Activated CD8-positive, alpha-beta T cell treated with anti-CD3 and anti-CD28 coated beads for 36 hours (primary cell): ENCODE measurements around the gene C1orf21. TPM values are rescaled to one million over a fixed set of nuclear protein-coding genes. Genes with fewer than 3 reads are reported as not detected.
A peak's percentile ranks its signal among the peaks of the same experiment; 100 is the strongest.

ENCODE experiments used
- ATAC-seq: fragments of 200-7000 bp; cut with Tn5 transposase; one replicate; pipeline ENCODE4 v1.10.0; 2021; ENCODE audit warnings: mild to moderate bottlenecking, moderate library complexity
- CTCF ChIA-PET: fragments of 350-600 bp; sonication (Branson Sonifier 250); formaldehyde crosslinking; loops from one replicate; lab custom pipeline; 2021; ENCODE audit warnings: antibody characterized with exemption; lab: Charles Lee
- POLR2A ChIA-PET: fragments of 350-600 bp; sonication (Branson Sonifier 250); formaldehyde crosslinking; loops from one replicate; lab custom pipeline; 2021; ENCODE audit warnings: antibody characterized with exemption; lab: Charles Lee
- DNase-seq: peaks from one replicate; pipeline ENCODE4 v3.0.0-alpha.2; 2020
- H3K27ac Mint-ChIP-seq: one replicate; pipeline ENCODE4 v1.8.0; 2021; ENCODE audit warnings: mild to moderate bottlenecking, mixed read lengths
- H3K27me3 Mint-ChIP-seq: one replicate; pipeline ENCODE4 v1.8.0; 2021; ENCODE audit warnings: mixed read lengths
- H3K36me3 Mint-ChIP-seq: one replicate; pipeline ENCODE4 v1.8.0; 2021; ENCODE audit warnings: low read depth, mixed read lengths
- H3K4me1 Mint-ChIP-seq: one replicate; pipeline ENCODE4 v1.8.0; 2021; ENCODE audit warnings: low read depth, mixed read lengths
- H3K4me3 Mint-ChIP-seq: one replicate; pipeline ENCODE4 v1.8.0; 2021; ENCODE audit warnings: mild to moderate bottlenecking, moderate library complexity, mixed read lengths
- H3K9me3 Mint-ChIP-seq: one replicate; pipeline ENCODE4 v1.8.0; 2021; ENCODE audit warnings: mixed read lengths
- CTCF ChIP-seq: fragments of 200-600 bp; IDR thresholded peaks from one replicate; pipeline ENCODE4 v1.8.0; 2022; ENCODE audit warnings: antibody characterized with exemption, mild to moderate bottlenecking
- intact Hi-C: fragments of 100-400 bp; cut with micrococcal nuclease; formaldehyde crosslinking; loops from one replicate; pipeline ENCODE4 v1.10.0; 2022
- total RNA-seq, 2 experiments: library from RNA; stranded (reverse); gene quantifications; one replicate each; pipeline ENCODE4 v1.2.3, GENCODE V29; 2021

C1orf21 gene
- total RNA-seq, 2 experiments from 2014 or later, result 3.8 to 4.6 TPM

GRCh38 chr1:184383772-184384323 lies 3.0 kb upstream of the C1orf21 start:
- Mint-ChIP-seq H3K36me3 (no peaks in the 10 kb centered on the region), H3K27ac (no peak overlapping the region), H3K4me1 (peaks cover 17% of the 10 kb centered on the region), H3K27me3 (peaks cover 36% of the 10 kb centered on the region), H3K4me3 (no peak overlapping the region), H3K9me3 (no peaks in the 10 kb centered on the region)
- no peak for TF ChIP-seq CTCF
- DNase-seq (no peak), ATAC-seq (no peak)
- intact Hi-C loops, result no loop called here
- ChIA-PET CTCF (no interaction called here), POLR2A (no interaction called here)

DNA sequence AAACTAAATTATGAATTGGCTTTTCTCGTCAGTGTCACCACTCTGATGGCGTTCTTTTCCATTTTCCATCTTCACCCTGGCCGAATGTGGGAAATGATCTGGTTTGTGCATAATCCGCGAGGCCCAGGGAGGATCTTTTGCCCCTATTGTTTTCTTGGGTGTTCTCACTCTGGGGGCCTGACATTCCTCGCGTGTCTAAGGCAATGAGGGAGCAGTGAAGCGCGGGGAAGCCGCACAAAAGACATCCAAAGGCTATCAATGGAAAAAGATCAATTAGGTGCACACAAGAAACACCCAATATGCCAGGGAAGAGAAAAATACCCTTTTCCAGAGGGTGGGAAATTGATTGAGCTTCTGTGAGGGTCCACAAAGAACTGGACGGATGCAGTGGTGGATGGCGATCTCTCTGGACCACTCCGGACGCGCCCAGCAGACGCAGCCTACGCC lies 941 bp upstream of the C1orf21 start:
- intact Hi-C loops, result no loop called here
- Mint-ChIP-seq H3K36me3 (no peaks in the 10 kb centered on the region), H3K27me3 (peaks cover 47% of the 10 kb centered on the region), H3K4me3 (peak overlapping the region; percentile 78), H3K4me1 (peaks cover 17% of the 10 kb centered on the region), H3K9me3 (no peaks in the 10 kb centered on the region), H3K27ac (no peak overlapping the region)
- CTCF ChIA-PET, result no interaction called here
- no peak for DNase-seq
- POLR2A ChIA-PET, result no interaction called here
- ATAC-seq, result no peak
- TF ChIP-seq CTCF, result no peak

DNA sequence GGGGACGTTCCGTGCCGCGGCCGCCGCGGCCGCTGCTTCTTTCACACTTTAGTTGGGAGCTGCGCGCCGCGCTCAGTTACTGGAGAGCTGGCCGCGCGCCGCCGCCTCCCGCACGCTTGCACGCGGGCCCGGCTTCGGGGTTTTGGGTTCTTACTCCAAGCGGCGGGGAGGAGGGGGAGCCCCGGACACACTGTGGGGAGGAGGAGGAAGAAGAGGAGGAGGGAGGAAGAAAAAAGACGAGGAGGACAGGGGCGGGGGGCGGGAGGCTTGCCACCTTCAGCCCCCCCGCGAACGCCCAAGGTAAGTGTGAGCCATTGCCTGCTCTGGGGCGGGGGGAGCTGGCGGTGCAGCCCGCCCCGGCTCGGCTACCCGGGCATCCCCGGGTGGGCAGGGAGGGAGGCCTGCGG lies 243 bp downstream of the C1orf21 start:
- DNase-seq, result no peak
- POLR2A ChIA-PET, result no interaction called here
- Mint-ChIP-seq H3K4me3 (peak overlapping the region; percentile 78), H3K9me3 (no peaks in the 10 kb centered on the region), H3K27me3 (peaks cover 44% of the 10 kb centered on the region), H3K27ac (peak overlapping the region; percentile 41), H3K4me1 (peaks cover 17% of the 10 kb centered on the region), H3K36me3 (no peaks in the 10 kb centered on the region)
- ATAC-seq, result peak; percentile 40
- intact Hi-C loops, result no loop called here
- TF ChIP-seq CTCF, result no peak
- CTCF ChIA-PET, result interaction anchor here (1.3 kb wide), 1 partner anchor 105 kb away, joined by 3 read pairs; no protein-coding TSS in a partner anchor

DNA sequence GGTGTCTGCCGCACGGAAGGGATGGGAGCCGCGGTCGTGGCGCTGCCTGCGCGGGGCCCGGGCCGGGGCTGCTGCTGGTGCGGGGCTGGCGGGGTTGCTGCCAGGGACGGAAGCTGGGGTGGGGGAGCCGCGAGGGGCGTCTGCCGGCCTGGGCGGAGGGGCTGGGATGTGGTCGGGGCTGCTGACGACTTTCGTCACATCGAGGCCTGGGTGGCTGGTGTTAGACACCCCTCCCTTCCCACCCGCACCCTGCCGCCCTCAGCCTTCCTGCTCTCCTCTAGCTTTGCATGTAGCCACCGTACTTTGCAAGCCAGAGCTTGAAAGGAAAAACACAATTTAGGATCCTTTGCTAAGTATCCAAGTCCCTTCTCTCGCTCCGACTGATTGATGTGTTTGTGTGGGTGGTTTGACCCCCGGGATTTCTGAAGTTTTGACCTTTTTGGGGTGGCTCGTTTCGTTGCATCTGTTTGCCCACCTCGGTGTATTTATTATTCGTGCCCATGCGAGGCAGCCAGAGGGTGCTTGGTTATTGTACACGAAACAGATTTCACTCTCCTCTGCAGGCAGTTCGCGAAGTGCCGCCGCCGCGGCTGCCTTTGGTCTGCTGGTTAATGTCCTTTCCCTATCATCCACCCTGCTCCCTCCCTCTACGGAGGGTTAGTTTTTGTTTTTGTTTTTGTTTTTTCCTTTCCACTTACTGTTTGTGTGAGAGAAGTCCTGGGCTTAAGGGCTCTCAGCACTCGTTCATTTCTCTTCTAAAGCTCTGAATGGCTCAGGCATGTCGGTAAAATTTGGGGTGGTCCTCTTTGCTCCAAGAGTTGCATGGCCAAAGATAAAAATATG lies 868 bp downstream of the C1orf21 start:
- DNase-seq (peak; percentile 45), ATAC-seq (no peak)
- Mint-ChIP-seq H3K4me1 (peaks cover 17% of the 10 kb centered on the region), H3K36me3 (no peaks in the 10 kb centered on the region), H3K27me3 (peaks cover 42% of the 10 kb centered on the region), H3K4me3 (peak overlapping the region; percentile 78), H3K9me3 (no peaks in the 10 kb centered on the region), H3K27ac (peak overlapping the region; percentile 35)
- CTCF ChIA-PET, result interaction anchor here (1.3 kb wide), 1 partner anchor 104 kb away, joined by 3 read pairs; no protein-coding TSS in a partner anchor
- POLR2A ChIA-PET, result no interaction called here
- no peak for TF ChIP-seq CTCF
- intact Hi-C loops, result no loop called here
